HepG2 (cell line): Measurements from ENCODE around the gene ZNF615. TPM values are rescaled to one million over a fixed set of nuclear protein-coding genes. Genes with fewer than 3 reads are reported as not detected.
A peak's percentile ranks its signal among the peaks of the same experiment; 100 is the strongest.
"Not testable (repeated sequence)": the region's sequence is repeated elsewhere in the genome, so short reads cannot be mapped to it uniquely, and the experiment has no call there.

Source experiments
- ATAC-seq: fragments of 200-7000 bp; cut with Tn5 transposase; 3 replicates; pipeline ENCODE4 v1.9.1; 2020; ENCODE audit warnings: mild to moderate bottlenecking, moderate library complexity
- BruUV-seq: library from RNA; stranded (reverse); fragments of 400-500 nt; replicated peaks from 2 replicates; lab custom pipeline; 2021; lab: Mats Ljungman, UMichigan
- CTCF ChIA-PET: fragments of 300-600 bp; formaldehyde crosslinking; extraction: SDS; loops from one replicate; lab custom pipeline; 2021; ENCODE audit warnings: low total read pairs, inconsistent platforms, low intra/inter-chr PET ratio; lab: Yijun Ruan, JAX
- POLR2A ChIA-PET: fragments of 350-600 bp; sonication (Branson Sonifier 250); formaldehyde crosslinking; loops from one replicate; lab custom pipeline; 2020; ENCODE audit warnings: antibody characterized with exemption, inconsistent platforms; lab: Yijun Ruan, JAX
- DNase-seq: peaks from one replicate; pipeline ENCODE4 v3.0.0-alpha.2; 2015; ENCODE audit warnings: low spot score
- FAIRE-seq: peaks from 3 replicates; lab custom pipeline; 2011; peaks lifted over from hg19 to GRCh38; lab: Jason Lieb, UNC
- H2AFZ ChIP-seq: one replicate; pipeline ENCODE4 v1.6.1; 2011; ENCODE audit warnings: low read length, inconsistent platforms
- H3K27ac ChIP-seq: fragments of 300-600 bp; 3 replicates; pipeline ENCODE4 v1.8.0; 2011; ENCODE audit warnings: mixed run types, mild to moderate bottlenecking, mixed read lengths, low read length, inconsistent platforms; ENCODE audit not compliant: insufficient read depth; ENCODE audit errors: extremely low read length
- H3K27me3 ChIP-seq, 2 experiments: fragments of 200-600 bp in 1 of 2; 2 replicates in 1 of 2; 3 replicates in 1 of 2; pipeline versions ENCODE4 v1.6.0 to v1.8.0; 2011; ENCODE audit warnings: low read length in 2 of 2, mild to moderate bottlenecking in 2 of 2, moderate library complexity in 2 of 2, inconsistent platforms in 1 of 2; ENCODE audit not compliant: insufficient read depth in 2 of 2, control insufficient read depth in 1 of 2
- H3K36me3 ChIP-seq, 2 experiments: fragments of 200-600 bp in 1 of 2; replicated peaks in 1 of 2; 2 replicates in 1 of 2; 3 replicates in 1 of 2; pipeline versions ENCODE4 v1.5.1 to v1.8.0; 2011; ENCODE audit warnings: low read length in 2 of 2, inconsistent platforms in 1 of 2; ENCODE audit not compliant: insufficient read depth in 2 of 2, control insufficient read depth in 1 of 2
- H3K4me1 ChIP-seq: 2 replicates; pipeline ENCODE4 v1.5.1; 2012; ENCODE audit warnings: low read length, inconsistent platforms; ENCODE audit not compliant: insufficient read depth
- H3K4me2 ChIP-seq: 2 replicates; pipeline ENCODE4 v1.6.0; 2011; ENCODE audit warnings: low read depth, low read length, inconsistent platforms
- H3K4me3 ChIP-seq, 3 experiments: fragments of 200-600 bp in 1 of 3; sonication (generic), shearing (Covaris generic) in 1 of 3; replicated peaks in 1 of 3; 2 replicates each; pipeline ENCODE4 v1.5.1; 2011 to 2016; ENCODE audit warnings: low read length in 3 of 3, inconsistent platforms in 2 of 3, low read depth in 2 of 3, mild to moderate bottlenecking in 2 of 3, control low read depth in 1 of 3, mixed read lengths in 1 of 3; ENCODE audit not compliant: insufficient read depth in 1 of 3
- H3K79me2 ChIP-seq: one replicate; pipeline ENCODE4 v1.6.1; 2011; ENCODE audit warnings: low read length, inconsistent platforms; ENCODE audit not compliant: insufficient read depth
- H3K9ac ChIP-seq: 2 replicates; pipeline ENCODE4 v1.6.0; 2011; ENCODE audit warnings: mild to moderate bottlenecking, low read depth, low read length, inconsistent platforms; ENCODE audit not compliant: insufficient read depth
- H3K9me3 ChIP-seq: 2 replicates; pipeline ENCODE4 v1.5.1; 2012; ENCODE audit warnings: mild to moderate bottlenecking, low read length
- H4K20me1 ChIP-seq: 2 replicates; pipeline ENCODE4 v1.6.0; 2011; ENCODE audit warnings: inconsistent platforms, mild to moderate bottlenecking, low read length, moderate library complexity; ENCODE audit not compliant: insufficient read depth
- ELF4 ChIP-seq: sonication (generic); formaldehyde crosslinking; IDR thresholded peaks from 2 replicates; pipeline ENCODE4 v1.5.0; 2020; ENCODE audit warnings: missing genetic modification reagents, mild to moderate bottlenecking, moderate library complexity, borderline replicate concordance
- POGZ ChIP-seq: sonication (generic); formaldehyde crosslinking; IDR thresholded peaks from 2 replicates; pipeline ENCODE4 v1.4.0; 2020; ENCODE audit warnings: mild to moderate bottlenecking, missing genetic modification reagents
- RARA ChIP-seq: IDR thresholded peaks from 2 replicates; pipeline ENCODE4 v1.6.1; 2016; ENCODE audit warnings: missing genetic modification reagents, missing compliant biosample characterization
- RFXAP ChIP-seq: sonication (generic); formaldehyde crosslinking; IDR thresholded peaks from 2 replicates; pipeline ENCODE4 v1.4.0; 2020; ENCODE audit warnings: missing genetic modification reagents, borderline replicate concordance
- ZBTB40 ChIP-seq, 2 experiments: fragments of 450-650 bp in 1 of 2; sonication (generic) in 1 of 2; formaldehyde crosslinking in 1 of 2; IDR thresholded peaks; 2 replicates each; pipeline versions ENCODE4 v1.6.1 to v1.8.0; 2016 to 2022; ENCODE audit warnings: antibody characterized with exemption in 1 of 2, mild to moderate bottlenecking in 1 of 2, missing genetic modification reagents in 1 of 2
- ZNF430 ChIP-seq: sonication (generic); formaldehyde crosslinking; IDR thresholded peaks from 2 replicates; pipeline ENCODE4 v1.9.0; 2021; ENCODE audit warnings: mild to moderate bottlenecking, missing genetic modification reagents
- ZNF503 ChIP-seq: sonication (generic); formaldehyde crosslinking; IDR thresholded peaks from 2 replicates; pipeline ENCODE4 v1.4.0; 2020; ENCODE audit warnings: missing genetic modification reagents
- ZNF644 ChIP-seq: IDR thresholded peaks from 2 replicates; pipeline ENCODE4 v1.6.1; 2016; ENCODE audit warnings: low read depth
- ZSCAN5A ChIP-seq: sonication (generic); formaldehyde crosslinking; IDR thresholded peaks from 2 replicates; pipeline ENCODE4 v1.8.0; 2022; ENCODE audit warnings: mild to moderate bottlenecking, missing genetic modification reagents, borderline replicate concordance
- WGBS: methylation state at CpG from one replicate; pipeline ENCODE4 v1.1.6; 2017; ENCODE audit warnings: low lambda C conversion rate; 5-methylcytosine and 5-hydroxymethylcytosine counted together
- in situ Hi-C: cut with HindIII; loops from 2 replicates; pipeline ENCODE4 v1.10.0; 2017; ENCODE audit warnings: low pct_unique_long_range_greater_than_20kb; ENCODE audit not compliant: extremely low pct_ligation_motif_present
- intact Hi-C: fragments of 100-400 bp; cut with micrococcal nuclease; formaldehyde crosslinking; loops from one replicate; pipeline ENCODE4 v1.10.0; 2022; ENCODE audit not compliant: unreplicated experiment
- polyA plus RNA-seq, 8 experiments: library from polyadenylated mRNA; depleted of rRNA in 3 of 8; stranded (reverse) in 7 of 8; unstranded in 1 of 8; fragments of >200 nt; fragmentation: Illumina TruSeq in 4 of 8; extraction: Trizol in 4 of 8; gene quantifications; 2 replicates each; pipeline versions ENCODE4 v1.2.1 to v1.2.3, GENCODE V29; 2011 to 2016; ENCODE audit warnings: low read depth in 4 of 8, missing spikeins in 1 of 8, mixed read lengths in 1 of 8; ENCODE audit not compliant: insufficient read depth in 1 of 8
- total RNA-seq, 5 experiments: library from RNA; depleted of rRNA; stranded (reverse); fragments of >200 nt; fragmentation: Illumina TruSeq; extraction: Trizol; gene quantifications; 2 replicates each; pipeline ENCODE4 v1.2.3, GENCODE V29; 2016; ENCODE audit warnings: low read depth in 1 of 5

Gene ZNF615
- total and polyA plus RNA-seq, 2 of the 13 experiments (the other 11 are each of a cell fraction or from before 2014, with no cell fraction given): 5.2 to 7.8 TPM

GRCh38 chr19:52026255-52026990 is 18.4 kb upstream of the ZNF615 start:
- H3K9me3 ChIP-seq; BruUV-seq; in situ Hi-C loops; H3K27me3 ChIP-seq; ATAC-seq; CTCF ChIA-PET; H2AFZ ChIP-seq; H4K20me1 ChIP-seq; TF ChIP-seq ZBTB40 (IDR thresholded peaks at IDR 0.05): not testable (repeated sequence)
- Histone ChIP-seq H3K79me2 (peaks cover 51% of the 10 kb centered on the region), H3K4me1 (peaks cover 56% of the 10 kb centered on the region), H3K4me3 (peak overlapping the region; percentile 89 to 100 (median 95)), H3K4me2 (peak overlapping the region; percentile 84), H3K9ac (peak overlapping the region; percentile 97), H3K27ac (peak overlapping the region; percentile 97), H3K36me3 (peaks cover 13 to 31% of the 10 kb centered on the region in 2 experiments)
- WGBS: 18% methylated on average over 10 of the region's 15 CpGs
- POLR2A ChIA-PET: interaction anchor here (0.8 to 0.9 kb wide), 4 partner anchors 14 to 163 kb away, joined by 3 to 7 read pairs (median 5); partner anchors contain the start of genes PPP2R1A, ZNF432 and ZNF615
- intact Hi-C loops: loop anchor here (2.0 kb wide), 1 partner anchor 22 kb away; the partner anchor contains the start of gene ZNF432
- FAIRE-seq (peak; percentile 60), DNase-seq (peak; percentile 71)
- TF ChIP-seq ZBTB40 (CRISPR knock-in tag; IDR thresholded peaks at IDR 0.05) (peak; percentile 65; the same call in 1 of the 2 replicates), ELF4 (0 out of 2 replicates have a peak, but pooled peaks have one; percentile 25), ZNF430 (CRISPR knock-in tag) (peak; percentile 39; the same call in 1 of the 2 replicates), POGZ (CRISPR knock-in tag) (peak; percentile 63; the same call in 1 of the 2 replicates), RARA (CRISPR knock-in tag) (peak; percentile 44; the same call in 1 of the 2 replicates), ZSCAN5A (0 out of 2 replicates have a peak, but pooled peaks have one; percentile 75), ZNF503 (CRISPR knock-in tag) (0 out of 2 replicates have a peak, but pooled peaks have one; percentile 33), ZNF644 (CRISPR knock-in tag) (0 out of 2 replicates have a peak, but pooled peaks have one; percentile 38), RFXAP (CRISPR knock-in tag) (0 out of 2 replicates have a peak, but pooled peaks have one; percentile 23)
